ENCODE data around the gene YEATS2.
"Not testable (repeated sequence)": the region's sequence is repeated elsewhere in the genome, so short reads cannot be mapped to it uniquely, and the experiment has no call there.

The YEATS2 gene

GRCh38 chr3:183718012-183718411, 20.4 kb downstream of the YEATS2 start:
- no peak for DNase-seq

DNA sequence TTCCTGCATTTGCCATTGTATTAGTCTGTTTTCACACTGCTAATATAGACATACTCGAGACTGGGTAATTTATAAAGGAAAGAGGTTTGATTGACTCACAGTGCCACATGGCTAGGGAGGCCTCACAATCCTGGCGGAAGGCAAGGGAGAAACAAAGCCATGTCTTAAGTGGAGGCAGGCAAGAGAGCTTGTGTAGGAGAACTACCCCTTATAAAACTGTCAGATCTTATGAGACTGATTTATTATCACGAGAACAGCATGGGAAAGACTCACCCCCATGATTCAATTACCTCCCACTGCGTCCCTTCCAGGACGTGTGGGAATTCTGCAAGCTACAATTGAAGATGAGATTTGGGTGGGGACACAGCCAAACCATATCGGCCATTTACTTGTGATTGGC, 27.8 kb downstream of the YEATS2 start:
- no peak for DNase-seq

DNA sequence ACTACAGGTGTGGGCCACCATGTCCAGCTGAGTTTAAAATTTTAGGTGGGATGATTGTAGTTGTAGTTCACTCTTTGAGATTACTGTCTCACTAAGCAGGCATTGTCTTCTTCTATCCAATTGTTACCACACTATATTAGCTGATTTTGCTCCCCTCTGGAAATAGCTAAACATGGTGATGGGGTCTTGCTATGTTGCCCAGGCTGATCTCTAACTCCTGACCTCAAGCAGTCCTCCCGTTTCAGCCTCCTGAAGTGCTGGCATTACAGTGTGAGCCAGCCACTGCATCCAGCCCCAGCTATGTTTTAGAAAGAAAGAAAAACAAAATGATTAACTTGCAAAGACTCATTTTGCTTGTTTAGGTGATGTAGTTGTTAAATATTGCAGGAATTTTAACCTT, 30.6 kb downstream of the YEATS2 start:
- no peak for DNase-seq

DNA sequence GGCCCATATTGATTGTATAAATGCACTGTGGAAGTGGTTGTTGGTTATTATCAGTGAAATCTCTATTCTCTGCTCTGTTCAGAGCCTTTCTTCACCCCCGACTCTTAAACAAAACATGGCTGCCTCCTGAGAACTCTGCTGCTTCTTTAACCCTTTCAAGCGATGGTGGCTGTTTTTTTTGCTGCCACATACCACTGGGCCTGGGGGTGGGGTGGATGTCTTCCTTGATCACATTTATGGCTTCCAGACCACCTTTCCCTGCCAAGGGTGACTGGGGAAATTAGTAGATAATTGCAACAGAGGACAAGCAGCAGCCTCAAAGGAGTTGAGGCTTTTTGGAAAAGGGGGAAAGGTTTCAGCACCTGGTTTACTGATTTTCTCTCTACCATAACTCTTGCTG, 32.8 kb downstream of the YEATS2 start:
- DNase-seq = no peak

DNA sequence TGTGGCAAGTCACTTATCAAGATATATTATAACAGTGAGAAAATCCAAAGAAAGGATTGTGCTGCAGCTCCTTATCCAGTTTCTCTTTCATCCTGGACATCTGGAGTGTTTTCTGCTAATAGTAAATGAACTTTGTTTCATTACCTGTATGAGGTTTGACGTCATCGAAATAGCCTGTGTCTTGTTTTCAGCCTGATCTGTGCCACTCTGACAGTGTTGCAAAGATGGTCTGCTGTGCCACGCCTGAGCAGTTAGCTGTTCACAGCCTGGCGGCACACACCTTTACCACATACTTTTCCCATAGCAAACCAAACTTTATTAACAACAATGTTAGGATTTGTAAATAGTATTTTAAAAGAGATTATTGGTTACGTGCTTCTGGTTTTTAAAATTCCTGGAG, 34.0 kb downstream of the YEATS2 start:
- DNase-seq = no peak

- no peak for DNase-seq
These were observed 36.0 kb downstream of the YEATS2 start for GRCh38 chr3:183733553-183733952.

DNA sequence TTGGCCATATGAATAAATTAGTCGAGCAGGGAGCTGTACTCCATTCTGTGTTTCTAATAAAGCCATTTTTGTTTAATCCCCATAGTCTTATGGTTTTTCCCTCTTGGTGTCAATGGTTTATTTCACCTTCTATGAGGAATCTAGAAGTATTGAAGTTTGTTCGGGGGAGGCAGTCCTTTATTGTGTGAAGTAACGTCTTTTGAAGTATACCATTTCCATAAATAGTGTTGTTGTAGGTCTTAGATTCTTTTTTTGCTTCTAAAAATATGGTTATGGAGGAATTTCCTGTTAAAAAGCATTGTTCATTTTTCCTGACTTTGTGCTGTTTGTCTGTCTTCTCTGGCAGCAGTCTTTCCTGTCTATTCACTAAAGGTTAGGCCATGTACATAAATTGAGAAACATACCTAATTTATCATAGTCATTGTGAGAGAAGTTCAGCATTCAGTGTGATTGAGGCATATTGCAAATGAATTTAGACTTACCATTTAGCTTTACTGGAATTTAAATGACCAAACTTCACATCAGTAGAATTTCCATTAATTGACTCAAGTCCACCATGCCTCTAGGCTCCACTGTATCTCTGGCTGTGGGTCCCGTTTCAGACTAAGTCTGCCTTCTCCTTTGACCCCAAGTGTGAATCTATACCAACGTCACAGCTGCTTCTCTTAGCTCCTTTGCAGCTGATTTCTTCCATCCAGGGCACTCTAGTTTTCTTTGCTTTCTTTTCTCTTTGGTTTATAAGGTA, 37.3 kb downstream of the YEATS2 start:
- no peak for DNase-seq

DNA sequence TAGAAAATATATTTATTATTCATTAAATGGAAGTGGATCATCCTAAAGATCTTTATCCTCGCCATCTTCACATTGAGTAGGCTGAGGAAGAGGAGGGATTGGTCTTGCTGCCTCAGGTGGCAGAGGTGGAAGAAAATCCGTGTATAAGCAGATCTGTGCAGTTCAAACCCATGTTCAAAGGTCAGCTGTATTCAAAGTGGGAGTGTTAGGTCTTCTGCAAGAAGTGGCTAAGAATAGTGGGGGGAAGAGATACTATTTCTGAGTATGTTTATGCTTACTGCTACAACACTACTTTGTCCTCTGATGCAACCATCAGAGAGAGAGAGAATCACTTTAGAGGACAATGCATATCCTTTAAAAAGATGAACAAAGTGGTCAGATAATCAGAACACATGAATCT, 39.5 kb downstream of the YEATS2 start:
- DNase-seq = no peak

GRCh38 chr3:183740154-183740553, 42.6 kb downstream of the YEATS2 start:
- not testable (repeated sequence) for DNase-seq

DNA sequence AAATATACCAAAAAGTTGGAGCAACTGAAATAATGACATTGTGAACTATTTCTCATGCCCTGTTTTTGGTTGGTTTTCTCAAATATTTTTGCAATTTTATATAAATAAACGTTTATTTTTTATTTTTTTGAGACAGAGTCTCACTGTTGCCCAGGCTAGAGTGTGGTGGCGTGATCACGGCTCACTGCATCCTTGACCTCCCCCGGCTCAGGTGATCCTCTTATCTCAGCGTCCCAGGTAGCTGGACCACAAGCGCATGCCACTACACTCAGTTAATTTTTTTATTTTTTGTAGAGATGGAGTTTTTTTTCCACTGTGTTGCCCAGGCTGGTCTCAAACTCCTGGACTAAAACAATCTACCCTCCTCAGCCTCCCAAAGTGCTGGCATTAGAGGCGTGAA, 45.6 kb downstream of the YEATS2 start:
- no peak for DNase-seq

- no peak for DNase-seq
These were observed 47.9 kb downstream of the YEATS2 start for GRCh38 chr3:183745300-183746098.

DNA sequence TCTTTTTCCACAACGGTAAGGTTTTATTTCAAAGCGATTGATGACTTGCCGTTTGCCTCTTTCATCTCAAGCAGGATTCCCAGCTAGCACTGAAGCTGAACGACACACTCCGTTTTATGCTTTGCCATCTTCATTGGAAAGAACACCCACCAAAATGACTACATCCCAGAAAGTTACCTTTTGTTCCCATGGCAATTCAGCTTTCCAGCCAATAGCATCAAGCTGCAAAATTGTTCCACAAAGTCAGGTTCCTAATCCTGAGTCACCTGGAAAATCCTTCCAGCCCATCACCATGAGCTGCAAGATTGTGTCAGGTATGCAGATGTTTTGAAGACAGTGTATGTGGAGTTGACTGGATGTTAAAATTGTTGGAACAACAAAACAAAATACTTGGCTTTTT, 56.5 kb downstream of the YEATS2 start:
- DNase-seq = no peak

DNA sequence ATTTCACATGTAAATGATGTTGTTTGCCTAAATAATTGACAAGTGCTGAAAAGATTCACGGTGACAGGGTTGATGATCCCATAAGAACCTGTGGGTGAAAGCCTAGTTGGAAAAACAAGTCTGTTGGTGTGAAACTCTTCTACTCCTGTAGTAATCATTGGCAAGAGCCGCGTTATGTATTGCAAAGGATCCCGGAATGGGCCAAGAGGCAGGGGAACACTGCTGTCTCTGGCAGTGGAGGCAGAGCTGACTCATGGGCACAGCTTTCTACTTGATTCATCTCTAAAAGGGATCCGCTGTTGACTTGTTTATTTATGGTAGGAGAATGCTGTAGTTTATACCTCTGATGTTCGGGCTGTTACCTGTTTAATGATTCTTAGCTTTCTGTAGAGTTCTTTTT, 64.7 kb downstream of the YEATS2 start:
- no peak for DNase-seq

DNA sequence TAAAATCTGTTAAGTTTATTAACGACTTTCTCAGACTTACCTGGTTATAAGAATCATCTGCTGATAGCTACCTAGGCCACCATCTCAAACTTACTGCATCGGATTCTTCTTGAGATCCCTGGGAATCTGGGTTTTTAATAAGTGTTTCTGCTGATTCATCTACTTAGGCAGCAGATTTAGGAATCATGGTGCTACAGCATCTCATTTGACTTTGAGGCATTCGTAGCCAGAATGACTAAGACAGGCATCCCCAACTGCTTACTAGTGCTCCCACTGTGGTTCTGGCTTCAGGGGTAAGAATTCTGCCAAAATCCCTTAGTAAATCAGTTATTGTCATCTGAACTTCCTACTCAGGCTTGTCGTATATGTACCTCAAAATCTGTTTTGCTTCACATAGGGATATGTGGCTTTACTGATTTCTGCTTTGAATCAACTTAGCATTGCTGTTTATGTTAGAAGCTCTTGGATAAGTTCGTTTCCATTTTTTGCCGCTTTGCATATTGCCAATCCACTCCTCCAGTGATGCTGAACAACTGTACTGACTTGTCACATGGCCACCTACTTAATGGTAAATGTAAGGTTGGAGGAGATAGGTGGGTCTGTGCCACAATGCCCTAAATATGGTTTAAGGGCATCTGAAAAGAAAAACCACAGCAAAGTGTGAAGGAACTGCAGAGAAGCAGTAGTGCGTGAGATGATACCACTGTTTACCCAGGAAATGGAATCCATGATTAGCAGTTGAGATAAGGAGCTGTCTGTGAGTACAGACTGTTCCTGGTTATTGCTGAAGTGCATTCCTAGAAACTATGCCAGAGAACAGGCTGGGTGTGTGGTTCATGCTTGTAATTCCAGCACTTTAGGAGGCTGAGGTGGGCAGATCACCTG, 67.5 kb downstream of the YEATS2 start:
- no peak for DNase-seq

DNA sequence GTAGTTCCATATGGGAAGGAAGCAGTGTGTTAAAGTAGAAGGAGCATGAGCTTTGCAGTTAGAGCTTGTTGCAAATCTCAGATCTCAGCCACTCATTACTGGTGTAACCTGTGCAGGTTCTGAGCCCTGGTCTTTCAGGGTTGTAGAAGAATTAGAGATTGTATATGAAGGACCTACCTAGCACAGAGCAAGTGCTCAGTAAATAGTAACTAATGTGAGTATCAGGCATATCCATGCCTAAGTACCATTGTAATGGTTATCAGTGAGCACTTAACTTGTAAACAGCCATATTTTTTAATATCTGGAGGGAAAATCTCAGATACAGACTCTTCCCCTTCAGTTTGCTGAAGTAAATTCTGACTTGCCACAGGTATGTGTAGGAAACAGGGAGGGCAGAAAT, 68.5 kb downstream of the YEATS2 start:
- DNase-seq = no peak

- peak; percentile 71 for DNase-seq
These were observed 69.4 kb downstream of the YEATS2 start for GRCh38 chr3:183766745-183767606.

GRCh38 chr3:183768114-183768513, 70.5 kb downstream of the YEATS2 start:
- no peak for DNase-seq

GRCh38 chr3:183769453-183769852, 71.9 kb downstream of the YEATS2 start:
- no peak for DNase-seq

DNA sequence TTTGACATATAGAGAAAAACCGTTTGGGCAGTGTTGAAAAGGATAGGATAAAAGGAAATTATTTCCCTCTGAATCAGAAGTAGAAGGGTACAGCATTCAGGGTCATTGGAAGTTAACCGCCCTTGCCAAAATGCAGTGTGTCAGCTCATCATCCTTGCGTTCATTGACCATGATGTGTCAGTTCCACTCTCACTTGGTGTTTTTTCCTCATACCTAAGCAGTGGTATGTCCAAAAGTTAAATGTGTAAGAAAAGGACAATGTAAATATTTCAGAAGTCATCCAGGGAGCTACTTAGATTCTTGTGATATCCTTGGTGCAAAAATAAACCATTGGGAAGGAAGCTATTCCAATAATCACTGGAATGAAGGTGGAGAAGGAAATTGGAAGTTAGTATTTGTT, 77.0 kb downstream of the YEATS2 start:
- DNase-seq = no peak

DNA sequence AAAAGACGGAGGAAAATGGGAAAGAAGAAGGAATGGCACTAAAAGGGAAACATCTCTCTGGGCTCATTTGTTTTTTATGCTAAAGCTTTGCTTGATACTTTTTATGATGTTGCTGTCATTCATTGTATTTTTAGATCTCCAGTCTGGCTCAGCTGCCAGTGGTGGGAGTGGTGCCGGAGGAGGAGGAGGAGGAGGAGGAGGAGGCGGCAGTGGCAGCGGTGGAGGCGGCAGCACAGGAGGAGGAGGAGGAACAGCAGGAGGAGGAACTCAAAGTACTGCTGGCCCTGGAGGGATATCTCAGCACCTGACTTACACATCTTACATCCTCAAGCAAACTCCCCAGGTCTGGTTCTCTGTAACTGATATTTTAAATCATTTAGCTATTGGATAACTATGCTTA, 78.2 kb downstream of the YEATS2 start:
- peak; percentile 58 to 70 for DNase-seq

DNA sequence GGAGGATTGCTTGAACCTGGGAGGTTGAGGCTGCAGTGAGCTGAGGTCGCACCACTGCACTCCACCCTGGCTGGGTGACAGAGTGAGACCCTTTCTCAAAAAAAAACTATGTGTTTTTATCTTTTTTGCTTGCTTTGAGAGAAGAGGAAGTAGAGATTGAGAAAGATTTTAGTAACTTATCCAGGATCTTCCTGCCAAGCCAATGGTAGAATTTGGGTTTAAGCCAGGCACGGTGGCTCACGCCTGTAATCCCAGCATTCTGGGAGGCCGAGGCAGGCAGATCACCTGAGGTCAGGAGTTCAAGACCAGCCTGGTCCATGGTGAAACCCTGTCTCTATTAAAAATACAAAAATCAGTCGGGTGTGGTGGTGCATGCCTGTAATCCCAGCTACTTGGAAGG, 78.9 kb downstream of the YEATS2 start:
- DNase-seq = peak; percentile 41 to 58

DNA sequence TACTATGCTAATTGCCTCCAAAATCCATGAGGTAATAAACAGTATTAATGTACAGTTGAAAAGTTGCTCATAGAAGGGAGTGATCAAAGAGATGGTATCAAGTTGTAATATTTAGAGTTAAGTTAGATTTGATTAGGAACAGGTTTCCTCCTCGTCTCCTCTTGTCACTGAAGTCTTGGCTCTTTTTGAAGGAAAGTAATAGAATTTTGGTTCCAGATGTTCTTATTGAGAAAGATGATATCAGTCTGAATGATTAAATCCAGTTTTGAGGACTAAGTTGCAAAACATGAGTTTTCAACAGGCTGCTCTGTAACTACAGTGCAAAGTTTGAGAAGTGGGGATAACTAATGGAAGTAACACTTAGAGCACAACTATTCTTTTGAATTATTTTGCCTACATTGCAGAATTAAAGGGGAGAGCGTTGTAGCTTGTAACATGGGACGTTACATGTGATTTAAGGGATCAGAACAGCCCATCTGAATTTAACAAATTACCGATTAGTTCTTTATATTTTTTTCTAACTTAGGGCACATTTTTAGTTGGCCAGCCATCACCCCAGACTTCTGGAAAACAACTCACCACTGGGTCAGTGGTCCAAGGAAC, 79.5 kb downstream of the YEATS2 start:
- no peak for DNase-seq
